GM19397 (cell line): Measurements from ENCODE around the gene LRRC37A2.
"Not testable (repeated sequence)": the region's sequence is repeated elsewhere in the genome, so short reads cannot be mapped to it uniquely, and the experiment has no call there.

Experiments
- ATAC-seq: cut with Tn5 transposase; IDR thresholded peaks from one replicate; pipeline ENCODE4 v1.9.1; 2021; ENCODE audit warnings: mild to moderate bottlenecking, moderate library complexity; ENCODE audit not compliant: unreplicated experiment

The LRRC37A2 gene

GRCh38 chr17:46591332-46591731, 79.1 kb downstream of the LRRC37A2 start:
- ATAC-seq: not testable (repeated sequence)

GRCh38 chr17:46598344-46598931, 86.2 kb downstream of the LRRC37A2 start:
- not testable (repeated sequence) for ATAC-seq

GRCh38 chr17:46600767-46601166, 88.5 kb downstream of the LRRC37A2 start:
- not testable (repeated sequence) for ATAC-seq

- not testable (repeated sequence) for ATAC-seq
Observed at GRCh38 chr17:46603125-46603524, 90.9 kb downstream of the LRRC37A2 start.
